GM23338 (cell line): ENCODE measurements around the gene ATP5F1B. TPM values are rescaled to one million over a fixed set of nuclear protein-coding genes. Genes with fewer than 3 reads are reported as not detected.

Source experiments
- ATAC-seq: fragments of 200-7000 bp; cut with Tn5 transposase; 3 replicates; pipeline ENCODE4 v1.9.1; 2020
- DNase-seq: peaks from one replicate; pipeline ENCODE4 v3.0.0-alpha.2; 2015; ENCODE audit warnings: low spot score
- H2AFZ ChIP-seq: fragments of 200-600 bp; sonication (generic); 2 replicates; pipeline ENCODE4 v1.8.0; 2016; ENCODE audit warnings: antibody characterized with exemption, mild to moderate bottlenecking, moderate library complexity
- H3F3A ChIP-seq: fragments of 200-600 bp; sonication (generic); replicated peaks from 2 replicates; pipeline ENCODE4 v1.8.0; 2017; ENCODE audit warnings: antibody characterized with exemption, mixed run types, low read depth
- H3K27ac ChIP-seq: fragments of 200-600 bp; sonication (generic); 2 replicates; pipeline ENCODE4 v1.6.1; 2016; ENCODE audit warnings: low read depth
- H3K27me3 ChIP-seq: fragments of 200-600 bp; sonication (generic); 2 replicates; pipeline ENCODE4 v1.8.0; 2016; ENCODE audit warnings: mild to moderate bottlenecking, mixed run types, moderate library complexity; ENCODE audit not compliant: insufficient read depth
- H3K36me3 ChIP-seq: fragments of 200-600 bp; sonication (generic); 2 replicates; pipeline ENCODE4 v1.8.0; 2016; ENCODE audit warnings: mild to moderate bottlenecking; ENCODE audit not compliant: insufficient read depth
- H3K4me1 ChIP-seq: fragments of 200-600 bp; sonication (generic); 2 replicates; pipeline ENCODE4 v1.8.0; 2016; ENCODE audit warnings: mild to moderate bottlenecking, moderate library complexity; ENCODE audit not compliant: insufficient read depth
- H3K4me2 ChIP-seq: fragments of 200-600 bp; sonication (generic); 2 replicates; pipeline ENCODE4 v1.7.1; 2017; ENCODE audit warnings: mixed run types
- H3K4me3 ChIP-seq: fragments of 200-600 bp; sonication (generic); 2 replicates; pipeline ENCODE4 v1.6.1; 2016; ENCODE audit warnings: mixed run types
- H3K79me2 ChIP-seq: fragments of 200-600 bp; sonication (generic); replicated peaks from 2 replicates; pipeline ENCODE4 v1.8.0; 2017; ENCODE audit warnings: mild to moderate bottlenecking; ENCODE audit not compliant: insufficient read depth
- H3K9me2 ChIP-seq: fragments of 200-600 bp; sonication (generic); 2 replicates; pipeline ENCODE4 v1.8.0; 2017; ENCODE audit not compliant: insufficient read depth
- H4K20me1 ChIP-seq: fragments of 200-600 bp; sonication (generic); replicated peaks from 2 replicates; pipeline ENCODE4 v1.8.0; 2017; ENCODE audit warnings: mild to moderate bottlenecking; ENCODE audit not compliant: insufficient read depth
- H3K27ac Mint-ChIP-seq: 2 replicates; pipeline ENCODE4 v1.8.0; 2020; ENCODE audit warnings: inconsistent platforms, mild to moderate bottlenecking, moderate library complexity, mixed read lengths
- H3K27me3 Mint-ChIP-seq: 3 replicates; pipeline ENCODE4 v1.8.0; 2022; ENCODE audit warnings: low read depth, mild to moderate bottlenecking, moderate library complexity, mixed read lengths, inconsistent platforms; ENCODE audit not compliant: insufficient read depth, poor library complexity
- H3K36me3 Mint-ChIP-seq: 3 replicates; pipeline ENCODE4 v1.8.0; 2021; ENCODE audit warnings: low read depth, mild to moderate bottlenecking, inconsistent platforms, moderate library complexity, mixed read lengths
- H3K4me1 Mint-ChIP-seq: 3 replicates; pipeline ENCODE4 v1.8.0; 2020; ENCODE audit warnings: mild to moderate bottlenecking, inconsistent platforms, mixed read lengths
- H3K4me3 Mint-ChIP-seq: 3 replicates; pipeline ENCODE4 v1.8.0; 2021; ENCODE audit warnings: moderate library complexity, mild to moderate bottlenecking, inconsistent platforms, mixed read lengths
- H3K9me3 Mint-ChIP-seq: 3 replicates; pipeline ENCODE4 v1.8.0; 2020; ENCODE audit warnings: moderate library complexity, mild to moderate bottlenecking, inconsistent platforms, mixed read lengths
- CREB1 ChIP-seq: fragments of 250-450 bp; sonication (Bioruptor Pico); IDR thresholded peaks from 2 replicates; pipeline ENCODE4 v1.5.0; 2020; ENCODE audit warnings: low read depth, mild to moderate bottlenecking, moderate library complexity
- CTCF ChIP-seq, 2 experiments: fragments of 200-600 bp in 1 of 2; sonication (generic) in 1 of 2; conservative IDR thresholded peaks; 2 replicates each; pipeline versions ENCODE4 v1.5.1 to v1.6.1; 2016 to 2017; ENCODE audit warnings: antibody characterized with exemption in 2 of 2, low read depth in 2 of 2, mild to moderate bottlenecking in 2 of 2, moderate library complexity in 1 of 2
- EZH2 ChIP-seq: fragments of 200-600 bp; sonication (generic); IDR thresholded peaks from one replicate; pipeline ENCODE4 v1.8.0; 2017; ENCODE audit warnings: antibody characterized with exemption, mild to moderate bottlenecking, low read depth; ENCODE audit not compliant: unreplicated experiment
- EZH2phosphoT487 ChIP-seq: fragments of 200-600 bp; sonication (generic); IDR thresholded peaks from one replicate; pipeline ENCODE4 v1.8.1; 2018; ENCODE audit warnings: antibody characterized with exemption; ENCODE audit not compliant: unreplicated experiment
- NANOG ChIP-seq: IDR thresholded peaks from 2 replicates; pipeline ENCODE4 v1.6.1; 2016; ENCODE audit warnings: antibody characterized with exemption, borderline replicate concordance
- POLR2AphosphoS5 ChIP-seq: IDR thresholded peaks from 2 replicates; pipeline ENCODE4 v1.6.1; 2016; ENCODE audit warnings: antibody characterized with exemption, low read depth
- STAT1 ChIP-seq: IDR thresholded peaks from one replicate; pipeline ENCODE4 v1.6.1; 2016; ENCODE audit warnings: antibody characterized with exemption; ENCODE audit not compliant: unreplicated experiment
- ZNF331 ChIP-seq: fragments of 250-450 bp; sonication (Bioruptor Pico); IDR thresholded peaks from 2 replicates; pipeline ENCODE4 v1.5.0; 2020; ENCODE audit warnings: low read depth, mild to moderate bottlenecking, moderate library complexity
- ZNF462 ChIP-seq: fragments of 250-450 bp; sonication (Bioruptor Pico); IDR thresholded peaks from 2 replicates; pipeline ENCODE4 v1.5.0; 2020; ENCODE audit warnings: mild to moderate bottlenecking, moderate library complexity
- polyA plus RNA-seq: library from polyadenylated mRNA; unstranded; fragments of >200 nt; fragmentation: Nextera tagmentation; extraction: Ambion mirVana; gene quantifications from 2 replicates; pipeline ENCODE4 v1.2.1, GENCODE V29; 2016
- total RNA-seq: library from RNA; depleted of rRNA; stranded (reverse); fragments of >200 nt; shearing (Covaris generic); gene quantifications from 2 replicates; pipeline ENCODE4 v1.2.3, GENCODE V29; 2014

ATP5F1B gene
- total and polyA plus RNA-seq, 2 experiments from 2014 or later: 763 to 956 TPM

GRCh38 chr12:56694161-56694560, 48.4 kb upstream of the ATP5F1B start (continued):
- TF ChIP-seq CREB1 (CRISPR knock-in tag) (no peak), NANOG (no peak), STAT1 (no peak), ZNF331 (CRISPR knock-in tag) (no peak), EZH2phosphoT487 (no peak), EZH2 (no peak)

GRCh38 chr12:56688846-56689109, 43.0 kb upstream of the ATP5F1B start:
- peak overlapping the region; percentile 64; the same call in 1 of the 2 replicates for H2AFZ ChIP-seq
- peak overlapping the region; percentile 91 for H3K4me2 ChIP-seq

More at GRCh38 chr12:56688846-56689109, 43.0 kb upstream of the ATP5F1B start:
- Mint-ChIP-seq H3K27me3 (peaks cover 28% of the 10 kb centered on the region), H3K36me3 (peaks cover 37% of the 10 kb centered on the region), H3K4me3 (peak overlapping the region; percentile 100), H3K4me1 (peaks cover 17% of the 10 kb centered on the region), H3K27ac (peak overlapping the region; percentile 99), H3K9me3 (peaks cover 3% of the 10 kb centered on the region; the same call in 1 of the 3 replicates)
- DNase-seq: no peak
- peak overlapping the region; percentile 98 for H3K4me3 ChIP-seq
- H3K27me3 ChIP-seq: no peaks in the 10 kb centered on the region
- peaks cover 46% of the 10 kb centered on the region for H3K79me2 ChIP-seq
- peaks cover 32% of the 10 kb centered on the region for H4K20me1 ChIP-seq
- peaks cover 3% of the 10 kb centered on the region; the same call in 1 of the 2 replicates for H3K36me3 ChIP-seq
- ATAC-seq: no peak
- peaks cover 20% of the 10 kb centered on the region for H3K4me1 ChIP-seq
- TF ChIP-seq STAT1 (no peak), NANOG (no peak), CTCF (conservative IDR thresholded peaks at IDR 0.05; ENCODE audit: low read depth in 2 of 2) (no peak), CREB1 (CRISPR knock-in tag) (no peak), EZH2 (no peak), ZNF462 (CRISPR knock-in tag) (no peak), EZH2phosphoT487 (no peak), POLR2AphosphoS5 (no peak)
- H3K27ac ChIP-seq: peak overlapping the region; percentile 100
- H3F3A ChIP-seq: peaks cover 25% of the 10 kb centered on the region
- no peaks in the 10 kb centered on the region for H3K9me2 ChIP-seq
